GM19397 (cell line): ENCODE results near the gene FCAMR.

Experiments
- ATAC-seq: cut with Tn5 transposase; IDR thresholded peaks from one replicate; pipeline ENCODE4 v1.9.1; 2021; ENCODE audit warnings: mild to moderate bottlenecking, moderate library complexity; ENCODE audit not compliant: unreplicated experiment

FCAMR gene

GRCh38 chr1:206912445-206913095, 57.7 kb downstream of the FCAMR start:
- no peak for ATAC-seq

GRCh38 chr1:206911064-206911663, 59.1 kb downstream of the FCAMR start:
- ATAC-seq: no peak

GRCh38 chr1:206909883-206910318, 60.4 kb downstream of the FCAMR start:
- ATAC-seq: no peak

GRCh38 chr1:206909161-206909882, 60.9 kb downstream of the FCAMR start:
- ATAC-seq: no peak

- ATAC-seq: no peak
These were observed 62.2 kb downstream of the FCAMR start for GRCh38 chr1:206908038-206908437.
